ENCODE measurements around the gene TPD52L2. TPM values are rescaled to one million over a fixed set of nuclear protein-coding genes. Genes with fewer than 3 reads are reported as not detected.

TPD52L2 gene
- total and polyA plus RNA-seq, 2 donors (not counting 1 experiment from before 2014, with no cell fraction given): 39.9 to 41.3 TPM

GRCh38 chr20:63886054-63886419, 21.0 kb downstream of the TPD52L2 start:
- no peak for DNase-seq
- POLR2A ChIA-PET: no interaction called here

GRCh38 chr20:63886921-63887320, 21.9 kb downstream of the TPD52L2 start:
- Mint-ChIP-seq H3K9me3 (ENCODE audit: insufficient read depth) (no peaks in the 10 kb centered on the region), H3K4me1 (no peaks in the 10 kb centered on the region), H3K27me3 (no peaks in the 10 kb centered on the region), H3K27ac (no peak overlapping the region), H3K4me3 (no peak overlapping the region)
- Histone ChIP-seq H3K79me2 (ENCODE audit: control insufficient read depth, insufficient read depth, low read length) (peaks cover 37% of the 10 kb centered on the region), H4K20me1 (ENCODE audit: control insufficient read depth, insufficient read depth, low read length, poor library complexity, severe bottlenecking) (peaks cover 50% of the 10 kb centered on the region), H3K36me3 (replicated peaks in 1 of 2; ENCODE audit: control extremely low read depth in 1 of 2, control insufficient read depth in 1 of 2, extremely low read depth in 1 of 2, insufficient read depth in 2 of 2, low read length in 1 of 2) (peaks cover 11 to 56% of the 10 kb centered on the region in 2 experiments), H3K4me3 (ENCODE audit: control extremely low read depth in 1 of 5, extremely low read depth in 1 of 5, insufficient read depth in 1 of 5, low read depth in 2 of 5, low read length in 4 of 5) (no peak overlapping the region), H3K27me3 (replicated peaks in 1 of 4; ENCODE audit: control extremely low read depth in 1 of 4, control insufficient read depth in 3 of 4, insufficient read depth in 4 of 4, low read length in 3 of 4) (no peaks in the 10 kb centered on the region), H3K4me1 (ENCODE audit: control insufficient read depth in 2 of 2, insufficient read depth in 2 of 2, low read length in 2 of 2) (no peaks in the 10 kb centered on the region), H3K27ac (ENCODE audit: low read length in 2 of 2) (no peak overlapping the region), H3K9ac (ENCODE audit: low read length) (no peak overlapping the region), H3K4me2 (replicated peaks; ENCODE audit: low read depth, low read length, poor library complexity, severe bottlenecking) (no peak overlapping the region), H3K9me3 (ENCODE audit: control extremely low read depth in 1 of 3, control insufficient read depth in 2 of 3, insufficient read depth in 1 of 3, low read length in 2 of 3) (no peaks in the 10 kb centered on the region), H2AFZ (ENCODE audit: insufficient read depth, low read depth, low read length, poor library complexity, severe bottlenecking) (no peak overlapping the region)
- WGBS (ENCODE audit: insufficient coverage): 98% methylated on average over 11 of the region's 11 CpGs
- DNase-seq (no peak), ATAC-seq (ENCODE audit: low read depth) (no peak)
- ChIA-PET POLR2A (no interaction called here), CTCF (no interaction called here)
- TF ChIP-seq CTCF (IDR thresholded peaks at IDR 0.05) (no peak), EZH2 (IDR thresholded peaks at IDR 0.05; ENCODE audit: borderline replicate concordance, insufficient read depth, low read depth, low read length, poor library complexity, severe bottlenecking) (no peak)
- intact Hi-C loops (cut with micrococcal nuclease): no loop called here

More at GRCh38 chr20:63886054-63886419, 21.0 kb downstream of the TPD52L2 start:
- H3K27me3 Mint-ChIP-seq: no peaks in the 10 kb centered on the region
- Histone ChIP-seq H3K9me3 (ENCODE audit: control extremely low read depth in 1 of 3, control insufficient read depth in 2 of 3, insufficient read depth in 1 of 3, low read length in 2 of 3) (no peaks in the 10 kb centered on the region), H3K27ac (ENCODE audit: low read length in 2 of 2) (no peak overlapping the region), H2AFZ (ENCODE audit: insufficient read depth, low read depth, low read length, poor library complexity, severe bottlenecking) (no peak overlapping the region), H3K4me3 (ENCODE audit: control extremely low read depth in 1 of 5, extremely low read depth in 1 of 5, insufficient read depth in 1 of 5, low read depth in 2 of 5, low read length in 4 of 5) (no peak overlapping the region), H4K20me1 (ENCODE audit: control insufficient read depth, insufficient read depth, low read length, poor library complexity, severe bottlenecking) (peaks cover 59% of the 10 kb centered on the region), H3K27me3 (replicated peaks in 1 of 4; ENCODE audit: control extremely low read depth in 1 of 4, control insufficient read depth in 3 of 4, insufficient read depth in 4 of 4, low read length in 3 of 4) (no peaks in the 10 kb centered on the region), H3K9ac (ENCODE audit: low read length) (no peak overlapping the region), H3K4me2 (replicated peaks; ENCODE audit: low read depth, low read length, poor library complexity, severe bottlenecking) (no peak overlapping the region), H3K36me3 (replicated peaks in 1 of 2; ENCODE audit: control extremely low read depth in 1 of 2, control insufficient read depth in 1 of 2, extremely low read depth in 1 of 2, insufficient read depth in 2 of 2, low read length in 1 of 2) (peaks cover 11 to 59% of the 10 kb centered on the region in 2 experiments), H3K79me2 (ENCODE audit: control insufficient read depth, insufficient read depth, low read length) (peaks cover 40% of the 10 kb centered on the region), H3K4me1 (ENCODE audit: control insufficient read depth in 2 of 2, insufficient read depth in 2 of 2, low read length in 2 of 2) (no peaks in the 10 kb centered on the region)
- CTCF ChIA-PET: no interaction called here
- no peak overlapping the region for H3K4me3 Mint-ChIP-seq
- H3K9me3 Mint-ChIP-seq (ENCODE audit: insufficient read depth): no peaks in the 10 kb centered on the region
- H3K27ac Mint-ChIP-seq: no peak overlapping the region
- TF ChIP-seq EZH2 (IDR thresholded peaks at IDR 0.05; ENCODE audit: borderline replicate concordance, insufficient read depth, low read depth, low read length, poor library complexity, severe bottlenecking): no peak
- TF ChIP-seq CTCF (IDR thresholded peaks at IDR 0.05): no peak
- H3K4me1 Mint-ChIP-seq: no peaks in the 10 kb centered on the region
- intact Hi-C loops (cut with micrococcal nuclease): no loop called here
- WGBS (ENCODE audit: insufficient coverage): 96% methylated on average over 11 of the region's 14 CpGs
- ATAC-seq (ENCODE audit: low read depth): no peak
